Right atrium auricular region (tissue), 2 donors: ENCODE measurements around the gene VPS9D1. TPM values are rescaled to one million over a fixed set of nuclear protein-coding genes. Genes with fewer than 3 reads are reported as not detected.

Source experiments
- DNase-seq: peaks from one replicate; pipeline ENCODE4 v3.0.0-alpha.2; 2019; ENCODE audit warnings: low spot score
- H3K27ac ChIP-seq, 2 donors: fragments of 200-600 bp; sonication (generic); 1 replicate in 1 of 2; 2 replicates in 1 of 2; pipeline ENCODE4 v1.5.1; 2016 to 2019
- H3K27me3 ChIP-seq, 2 donors: fragments of 200-600 bp; sonication (generic); one replicate each; pipeline versions ENCODE4 v1.5.1 to v1.6.0; 2017 to 2019
- H3K36me3 ChIP-seq: fragments of 200-600 bp; sonication (generic); one replicate; pipeline ENCODE4 v1.5.1; 2016
- H3K4me1 ChIP-seq, 2 donors: fragments of 200-600 bp; sonication (generic); one replicate each; pipeline versions ENCODE4 v1.5.1 to v1.6.0; 2017 to 2019
- H3K4me3 ChIP-seq, 2 donors: fragments of 200-600 bp; sonication (generic); 1 replicate in 1 of 2; 2 replicates in 1 of 2; pipeline ENCODE4 v1.5.1; 2017 to 2019; ENCODE audit warnings: mild to moderate bottlenecking in 1 of 2, moderate library complexity in 1 of 2
- H3K9me3 ChIP-seq, 2 donors: fragments of 200-600 bp; sonication (generic); one replicate each; pipeline ENCODE4 v1.5.1; 2019
- CTCF ChIP-seq, 2 donors: fragments of 200-600 bp; sonication (generic); IDR thresholded peaks; one replicate each; pipeline ENCODE4 v1.5.1; 2019; ENCODE audit warnings: antibody characterized with exemption in 2 of 2
- total RNA-seq, 2 donors: library from RNA; depleted of rRNA; stranded (reverse); fragments of >200 nt; gene quantifications; one replicate each; pipeline ENCODE4 v1.1.0, GENCODE V29; 2016

VPS9D1 gene
- total RNA-seq, 2 donors from 2014 or later: 7.3 to 11.3 TPM

- H3K4me1 ChIP-seq: no peaks in the 10 kb centered on the region
- no peaks in the 10 kb centered on the region for H3K9me3 ChIP-seq
- H3K36me3 ChIP-seq: no peaks in the 10 kb centered on the region
- H3K27ac ChIP-seq: no peak overlapping the region
- no peak overlapping the region for H3K4me3 ChIP-seq
- H3K27me3 ChIP-seq: no peaks in the 10 kb centered on the region
- DNase-seq: no peak
- TF ChIP-seq CTCF (IDR thresholded peaks at IDR 0.05): no peak
Observed at GRCh38 chr16:89759746-89760340, 39.1 kb upstream of the VPS9D1 start.

GRCh38 chr16:89749637-89750036 is 28.9 kb upstream of the VPS9D1 start:
- H3K4me3 ChIP-seq: no peak overlapping the region
- no peaks in the 10 kb centered on the region for H3K9me3 ChIP-seq
- TF ChIP-seq CTCF (IDR thresholded peaks at IDR 0.05): no peak
- H3K4me1 ChIP-seq: no peaks in the 10 kb centered on the region
- H3K27ac ChIP-seq: no peak overlapping the region
- H3K27me3 ChIP-seq: no peaks in the 10 kb centered on the region
- no peaks in the 10 kb centered on the region for H3K36me3 ChIP-seq
- no peak for DNase-seq

GRCh38 chr16:89748921-89749320 is 28.2 kb upstream of the VPS9D1 start:
- no peak overlapping the region for H3K27ac ChIP-seq
- no peak for DNase-seq
- H3K36me3 ChIP-seq: no peaks in the 10 kb centered on the region
- H3K4me1 ChIP-seq: no peaks in the 10 kb centered on the region
- no peaks in the 10 kb centered on the region for H3K27me3 ChIP-seq
- TF ChIP-seq CTCF (IDR thresholded peaks at IDR 0.05): no peak
- no peaks in the 10 kb centered on the region for H3K9me3 ChIP-seq
- no peak overlapping the region for H3K4me3 ChIP-seq

- H3K27ac ChIP-seq: no peak overlapping the region
- H3K9me3 ChIP-seq: no peaks in the 10 kb centered on the region
- no peak for TF ChIP-seq CTCF (IDR thresholded peaks at IDR 0.05)
- no peaks in the 10 kb centered on the region for H3K27me3 ChIP-seq
- no peak overlapping the region for H3K4me3 ChIP-seq
- H3K4me1 ChIP-seq: no peaks in the 10 kb centered on the region
- no peak for DNase-seq
- H3K36me3 ChIP-seq: no peaks in the 10 kb centered on the region
Observed at GRCh38 chr16:89748076-89748475, 27.4 kb upstream of the VPS9D1 start.

- Histone ChIP-seq H3K27me3 (no peaks in the 10 kb centered on the region), H3K4me1 (no peaks in the 10 kb centered on the region), H3K4me3 (no peak overlapping the region), H3K9me3 (no peaks in the 10 kb centered on the region), H3K27ac (no peak overlapping the region), H3K36me3 (peaks cover 2% of the 10 kb centered on the region)
- TF ChIP-seq CTCF (IDR thresholded peaks at IDR 0.05): no peak
- DNase-seq: no peak
Observed at GRCh38 chr16:89746043-89746442, 25.3 kb upstream of the VPS9D1 start.

- Histone ChIP-seq H3K9me3 (no peaks in the 10 kb centered on the region), H3K4me3 (no peak overlapping the region), H3K4me1 (no peaks in the 10 kb centered on the region), H3K27me3 (no peaks in the 10 kb centered on the region), H3K36me3 (peaks cover 15% of the 10 kb centered on the region), H3K27ac (no peak overlapping the region)
- no peak for DNase-seq
- no peak for TF ChIP-seq CTCF (IDR thresholded peaks at IDR 0.05)
Observed at GRCh38 chr16:89744813-89745212, 24.1 kb upstream of the VPS9D1 start.
